K562 (cell line): ENCODE data around the gene WASHC2C. TPM values are rescaled to one million over a fixed set of nuclear protein-coding genes. Genes with fewer than 3 reads are reported as not detected.
"Not testable (repeated sequence)": the region's sequence is repeated elsewhere in the genome, so short reads cannot be mapped to it uniquely, and the experiment has no call there.

ENCODE experiments used
- ATF1 ChIP-seq, 2 experiments: fragments of 450-650 bp in 1 of 2; IDR thresholded peaks; 2 replicates each; pipeline ENCODE4 v1.6.1; 2016; ENCODE audit warnings: missing compliant biosample characterization in 1 of 2, missing genetic modification characterization in 1 of 2
- BHLHE40 ChIP-seq: IDR thresholded peaks from 2 replicates; pipeline ENCODE4 v1.6.1; 2011; ENCODE audit warnings: low read length, improper control_type of control experiment
- DIDO1 ChIP-seq: fragments of 450-650 bp; IDR thresholded peaks from 2 replicates; pipeline ENCODE4 v1.6.1; 2016; ENCODE audit warnings: low read depth, missing biosample characterization, missing genetic modification characterization
- FOXK2 ChIP-seq, 2 experiments: fragments of 450-650 bp; IDR thresholded peaks in 1 of 2; conservative IDR thresholded peaks in 1 of 2; 2 replicates each; pipeline ENCODE4 v1.6.1; 2016; ENCODE audit warnings: low read depth in 2 of 2, mild to moderate bottlenecking in 1 of 2
- HDAC1 ChIP-seq, 2 experiments: fragments of 450-650 bp; IDR thresholded peaks; 2 replicates each; pipeline ENCODE4 v1.6.1; 2016 to 2017; ENCODE audit warnings: inconsistent platforms in 1 of 2, mild to moderate bottlenecking in 1 of 2, moderate library complexity in 1 of 2
- HNRNPLL ChIP-seq: fragments of 200-400 bp; formaldehyde crosslinking; IDR thresholded peaks from 2 replicates; pipeline ENCODE4 v1.6.1; 2017; ENCODE audit warnings: low read length, low read depth, mild to moderate bottlenecking; ENCODE audit not compliant: poor library complexity, severe bottlenecking
- KLF16 ChIP-seq: IDR thresholded peaks from 2 replicates; pipeline ENCODE4 v1.6.1; 2016; ENCODE audit warnings: antibody characterized with exemption
- MAZ ChIP-seq, 2 experiments: fragments of 450-650 bp in 1 of 2; sonication (generic) in 1 of 2; formaldehyde crosslinking; IDR thresholded peaks in 1 of 2; conservative IDR thresholded peaks in 1 of 2; 2 replicates each; pipeline versions ENCODE4 v1.4.0 to v1.5.0; 2020; ENCODE audit warnings: mild to moderate bottlenecking in 1 of 2, missing genetic modification reagents in 1 of 2
- MYC ChIP-seq, 2 experiments: fragments of 250-450 bp in 1 of 2; sonication (Bioruptor Pico) in 1 of 2; IDR thresholded peaks; 2 replicates each; pipeline versions ENCODE4 v1.5.1 to v1.6.1; 2012 to 2021; ENCODE audit warnings: low read depth in 2 of 2, borderline replicate concordance in 1 of 2, improper control_type of control experiment in 1 of 2, low read length in 1 of 2, mild to moderate bottlenecking in 1 of 2, moderate library complexity in 1 of 2
- NEUROD1 ChIP-seq: fragments of 150-350 bp; IDR thresholded peaks from 2 replicates; pipeline ENCODE4 v1.6.1; 2014; ENCODE audit warnings: borderline replicate concordance, low read length, low read depth; ENCODE audit not compliant: partially characterized antibody
- NR3C1 ChIP-seq: sonication (generic); formaldehyde crosslinking; IDR thresholded peaks from 2 replicates; pipeline ENCODE4 v1.8.1; 2022; ENCODE audit warnings: missing genetic modification reagents
- RCOR1 ChIP-seq, 2 experiments: IDR thresholded peaks; 2 replicates each; pipeline ENCODE4 v1.6.1; 2012; ENCODE audit warnings: low read depth in 2 of 2, low read length in 2 of 2, borderline replicate concordance in 1 of 2, improper control_type of control experiment in 1 of 2
- SIN3A ChIP-seq, 2 experiments: fragments of 150-350 bp in 1 of 2; IDR thresholded peaks; 2 replicates each; pipeline ENCODE4 v1.6.1; 2011 to 2016; ENCODE audit warnings: borderline replicate concordance in 2 of 2, low read depth in 2 of 2, low read length in 2 of 2, mild to moderate bottlenecking in 2 of 2, moderate library complexity in 2 of 2; ENCODE audit not compliant: control insufficient read depth in 1 of 2
- SREBF1 ChIP-seq: fragments of 150-350 bp; IDR thresholded peaks from 2 replicates; pipeline ENCODE4 v1.6.1; 2014; ENCODE audit warnings: antibody characterized with exemption, low read depth, low read length, borderline replicate concordance
- TOE1 ChIP-seq, 2 experiments: fragments of 450-650 bp in 1 of 2; sonication (generic) in 1 of 2; formaldehyde crosslinking in 1 of 2; IDR thresholded peaks; 2 replicates each; pipeline versions ENCODE4 v1.7.1 to v1.8.0; 2016 to 2022; ENCODE audit warnings: borderline replicate concordance in 2 of 2, mild to moderate bottlenecking in 2 of 2, antibody characterized with exemption in 1 of 2, inconsistent platforms in 1 of 2, low read depth in 1 of 2, missing genetic modification reagents in 1 of 2, moderate library complexity in 1 of 2
- polyA plus RNA-seq, 8 experiments: library from polyadenylated mRNA; depleted of rRNA in 4 of 8; stranded (reverse) in 5 of 8; unstranded in 3 of 8; fragments of >200 nt; fragmentation: Nextera tagmentation in 2 of 8; fragmentation: Illumina TruSeq in 1 of 8; extraction: Ambion mirVana in 2 of 8; extraction: Trizol in 1 of 8; gene quantifications; 2 replicates each; pipeline versions ENCODE4 v1.2.1 to v1.2.3, GENCODE V29; 2011 to 2014; ENCODE audit warnings: inconsistent platforms in 1 of 8, missing spikeins in 1 of 8
- total RNA-seq, 7 experiments: library from RNA; depleted of rRNA in 6 of 7; stranded (reverse); fragments of >200 nt in 6 of 7; fragmentation: Illumina TruSeq in 2 of 7; extraction: Trizol in 2 of 7; gene quantifications; 2 replicates each; pipeline versions ENCODE4 v1.2.1 to v1.2.3, GENCODE V29; 2011 to 2021; ENCODE audit warnings: low replicate concordance in 1 of 7
- TF ChIP-seq, protein P1 (sequence below): IDR thresholded peaks from 2 replicates; pipeline ENCODE4 v1.6.1; 2014; ENCODE audit warnings: antibody characterized with exemption
- TF ChIP-seq, protein P2 (sequence below): fragments of 250-450 bp; sonication (Bioruptor Pico); IDR thresholded peaks from 2 replicates; pipeline ENCODE4 v1.4.0; 2020; ENCODE audit warnings: mild to moderate bottlenecking
- TF ChIP-seq, protein P3 (sequence below): fragments of 450-650 bp; conservative IDR thresholded peaks from 2 replicates; pipeline ENCODE4 v1.6.1; 2016; ENCODE audit warnings: missing genetic modification characterization, low read depth, mild to moderate bottlenecking, control low read depth, missing compliant biosample characterization

The WASHC2C gene
- total and polyA plus RNA-seq, 9 of the 15 experiments (the other 6 are each of a cell fraction or from before 2014, with no cell fraction given) = 3.2 to 37.7 (median 24.1) TPM

DNA sequence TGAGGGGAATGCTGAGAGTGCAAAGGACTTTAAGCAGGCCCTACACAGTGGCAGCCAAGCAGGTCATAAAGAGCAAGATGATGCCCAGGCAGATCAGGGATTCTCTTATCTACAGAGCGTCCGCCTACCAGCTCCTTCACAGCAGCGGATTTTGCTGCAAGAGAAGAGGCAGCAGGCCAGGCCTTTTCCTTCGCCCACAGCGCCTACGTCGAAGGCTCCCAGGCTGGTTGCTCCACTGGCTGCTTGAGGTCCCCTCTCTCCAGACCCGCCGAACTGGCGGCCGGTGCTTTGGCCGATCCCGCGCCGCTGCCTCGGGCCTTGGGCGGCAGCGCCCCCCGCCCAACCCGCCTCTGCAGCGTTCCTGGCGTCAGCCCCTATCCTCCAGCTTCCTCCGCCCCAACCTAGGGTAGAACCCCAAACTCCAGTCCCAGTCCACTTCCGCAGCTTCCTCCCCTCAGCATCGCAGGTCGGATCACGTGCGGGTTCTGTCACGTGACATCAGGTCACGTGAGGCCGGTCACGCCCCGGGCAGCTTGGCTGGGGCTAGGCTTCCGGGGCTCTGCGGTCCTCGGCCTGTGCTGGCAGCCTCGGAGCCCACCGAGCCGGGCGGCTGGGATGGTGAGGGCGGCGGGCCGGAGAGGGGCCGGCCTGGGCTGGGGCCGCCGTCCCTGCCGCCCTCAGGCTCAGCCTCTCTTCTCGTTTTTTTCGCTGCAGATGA, at the start of gene WASHC2C (continued):
- TF ChIP-seq, protein P1, sequence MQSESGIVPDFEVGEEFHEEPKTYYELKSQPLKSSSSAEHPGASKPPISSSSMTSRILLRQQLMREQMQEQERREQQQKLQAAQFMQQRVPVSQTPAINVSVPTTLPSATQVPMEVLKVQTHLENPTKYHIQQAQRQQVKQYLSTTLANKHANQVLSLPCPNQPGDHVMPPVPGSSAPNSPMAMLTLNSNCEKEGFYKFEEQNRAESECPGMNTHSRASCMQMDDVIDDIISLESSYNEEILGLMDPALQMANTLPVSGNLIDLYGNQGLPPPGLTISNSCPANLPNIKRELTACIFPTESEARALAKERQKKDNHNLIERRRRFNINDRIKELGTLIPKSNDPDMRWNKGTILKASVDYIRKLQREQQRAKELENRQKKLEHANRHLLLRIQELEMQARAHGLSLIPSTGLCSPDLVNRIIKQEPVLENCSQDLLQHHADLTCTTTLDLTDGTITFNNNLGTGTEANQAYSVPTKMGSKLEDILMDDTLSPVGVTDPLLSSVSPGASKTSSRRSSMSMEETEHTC = peak; percentile 98
- TF ChIP-seq SREBF1 (peak; percentile 77; the same call in 1 of the 2 replicates), ATF1 (tag; IDR thresholded peaks at IDR 0.05) (peak; percentile 68), RCOR1 (IDR thresholded peaks at IDR 0.05; ENCODE audit: borderline replicate concordance in 1 of 2, low read depth in 2 of 2, low read length in 2 of 2) (peak in 1 of 2 experiments; percentile 74; a peak in 2 of 4 replicates), NEUROD1 (peak; percentile 71), HDAC1 (IDR thresholded peaks at IDR 0.05) (peak in 1 of 2 experiments; percentile 80; a peak in 2 of 4 replicates), TOE1 (IDR thresholded peaks at IDR 0.05; ENCODE audit: borderline replicate concordance) (peak; percentile 96), BHLHE40 (peak; percentile 96), DIDO1 (tag) (0 out of 2 replicates have a peak, but pooled peaks have one; percentile 31), HNRNPLL (peak; percentile 51), MYC (IDR thresholded peaks at IDR 0.05; ENCODE audit: low read depth, low read length) (peak; percentile 55; the same call in 1 of the 2 replicates), SIN3A (IDR thresholded peaks at IDR 0.05; ENCODE audit: borderline replicate concordance in 2 of 2, control insufficient read depth in 1 of 2, low read depth in 2 of 2, low read length in 2 of 2) (peak; percentile 97 to 99), MAZ (CRISPR knock-in tag; conservative IDR thresholded peaks at IDR 0.05 in 1 of 2, IDR thresholded peaks at IDR 0.05 in 1 of 2) (peak; percentile 47 to 78; a peak in 3 of 4 replicates), NR3C1 (CRISPR knock-in tag) (0 out of 2 replicates have a peak, but pooled peaks have one; percentile 22), KLF16 (peak; percentile 54; the same call in 1 of the 2 replicates), FOXK2 (conservative IDR thresholded peaks at IDR 0.05 in 1 of 2, IDR thresholded peaks at IDR 0.05 in 1 of 2; ENCODE audit: low read depth in 2 of 2) (peak in 1 of 2 experiments; percentile 36; a peak in 1 of 4 replicates)
- TF ChIP-seq, protein P2, sequence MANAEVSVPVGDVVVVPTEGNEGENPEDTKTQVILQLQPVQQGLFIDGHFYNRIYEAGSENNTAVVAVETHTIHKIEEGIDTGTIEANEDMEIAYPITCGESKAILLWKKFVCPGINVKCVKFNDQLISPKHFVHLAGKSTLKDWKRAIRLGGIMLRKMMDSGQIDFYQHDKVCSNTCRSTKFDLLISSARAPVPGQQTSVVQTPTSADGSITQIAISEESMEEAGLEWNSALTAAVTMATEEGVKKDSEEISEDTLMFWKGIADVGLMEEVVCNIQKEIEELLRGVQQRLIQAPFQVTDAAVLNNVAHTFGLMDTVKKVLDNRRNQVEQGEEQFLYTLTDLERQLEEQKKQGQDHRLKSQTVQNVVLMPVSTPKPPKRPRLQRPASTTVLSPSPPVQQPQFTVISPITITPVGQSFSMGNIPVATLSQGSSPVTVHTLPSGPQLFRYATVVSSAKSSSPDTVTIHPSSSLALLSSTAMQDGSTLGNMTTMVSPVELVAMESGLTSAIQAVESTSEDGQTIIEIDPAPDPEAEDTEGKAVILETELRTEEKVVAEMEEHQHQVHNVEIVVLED (CRISPR knock-in tag) = 0 out of 2 replicates have a peak, but pooled peaks have one; percentile 16
- not testable (repeated sequence) for TF ChIP-seq ATF1 (CRISPR knock-in tag; IDR thresholded peaks at IDR 0.05); TOE1 (CRISPR knock-in tag; IDR thresholded peaks at IDR 0.05; ENCODE audit: borderline replicate concordance, low read depth); MYC (CRISPR knock-in tag; IDR thresholded peaks at IDR 0.05; ENCODE audit: borderline replicate concordance, low read depth)
- TF ChIP-seq, protein P3, sequence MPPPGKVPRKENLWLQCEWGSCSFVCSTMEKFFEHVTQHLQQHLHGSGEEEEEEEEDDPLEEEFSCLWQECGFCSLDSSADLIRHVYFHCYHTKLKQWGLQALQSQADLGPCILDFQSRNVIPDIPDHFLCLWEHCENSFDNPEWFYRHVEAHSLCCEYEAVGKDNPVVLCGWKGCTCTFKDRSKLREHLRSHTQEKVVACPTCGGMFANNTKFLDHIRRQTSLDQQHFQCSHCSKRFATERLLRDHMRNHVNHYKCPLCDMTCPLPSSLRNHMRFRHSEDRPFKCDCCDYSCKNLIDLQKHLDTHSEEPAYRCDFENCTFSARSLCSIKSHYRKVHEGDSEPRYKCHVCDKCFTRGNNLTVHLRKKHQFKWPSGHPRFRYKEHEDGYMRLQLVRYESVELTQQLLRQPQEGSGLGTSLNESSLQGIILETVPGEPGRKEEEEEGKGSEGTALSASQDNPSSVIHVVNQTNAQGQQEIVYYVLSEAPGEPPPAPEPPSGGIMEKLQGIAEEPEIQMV (tag) = 0 out of 2 replicates have a peak, but pooled peaks have one; percentile 51
